ENCODE data around the gene ARV1. TPM values are rescaled to one million over a fixed set of nuclear protein-coding genes. Genes with fewer than 3 reads are reported as not detected.

ARV1 gene
- total and polyA plus RNA-seq, 4 donors: 13.8 to 60.3 (median 17.2) TPM

- no peak overlapping the region for H3K4me3 ChIP-seq
- peaks cover 0 to 10% (median 5%) of the 10 kb centered on the region in 4 donors for H3K36me3 ChIP-seq (ENCODE audit: control insufficient read depth in 4 of 4, insufficient read depth in 4 of 4, low read length in 4 of 4)
- no peak for TF ChIP-seq CTCF (IDR thresholded peaks at IDR 0.05; ENCODE audit: control extremely low read depth, extremely low read depth)
- no peak overlapping the region for H3K9ac ChIP-seq (ENCODE audit: insufficient read depth in 1 of 2, low read length in 2 of 2)
- H3K9me3 ChIP-seq (ENCODE audit: control insufficient read depth in 4 of 4, insufficient read depth in 3 of 4, low read length in 3 of 4): peaks cover 0 to 2% (median under 1%) of the 10 kb centered on the region in 4 donors
- 97 to 98% methylated on average over 2 of the region's 2 CpGs for WGBS, 2 donors
- no peaks in the 10 kb centered on the region for H3K27me3 ChIP-seq (ENCODE audit: control insufficient read depth in 3 of 3, insufficient read depth in 3 of 3, low read length in 2 of 3)
- H3K4me1 ChIP-seq (ENCODE audit: control insufficient read depth in 5 of 5, insufficient read depth in 5 of 5, low read length in 5 of 5): no peaks in the 10 kb centered on the region
- no peak for DNase-seq
- no peak overlapping the region for H3K27ac ChIP-seq (ENCODE audit: low read depth in 1 of 2, low read length in 1 of 2)
- ATAC-seq (ENCODE audit: insufficient read depth, low FRiP score): no peak
Observed at GRCh38 chr1:231011360-231011759, 32.5 kb downstream of the ARV1 start.

- no peaks in the 10 kb centered on the region for H3K4me1 ChIP-seq (ENCODE audit: control insufficient read depth in 5 of 5, insufficient read depth in 5 of 5, low read length in 5 of 5)
- H3K27ac ChIP-seq (ENCODE audit: low read depth in 1 of 2, low read length in 1 of 2): no peak overlapping the region
- peaks cover 0 to 2% (median under 1%) of the 10 kb centered on the region in 4 donors for H3K9me3 ChIP-seq (ENCODE audit: control insufficient read depth in 4 of 4, insufficient read depth in 3 of 4, low read length in 3 of 4)
- no peaks in the 10 kb centered on the region for H3K27me3 ChIP-seq (ENCODE audit: control insufficient read depth in 3 of 3, insufficient read depth in 3 of 3, low read length in 2 of 3)
- ATAC-seq (ENCODE audit: insufficient read depth, low FRiP score): no peak
- DNase-seq: no peak
- no peak overlapping the region for H3K4me3 ChIP-seq
- no peak overlapping the region for H3K9ac ChIP-seq (ENCODE audit: insufficient read depth in 1 of 2, low read length in 2 of 2)
- WGBS, 2 donors: 88 to 94% methylated on average over 5 of the region's 5 CpGs
- no peak for TF ChIP-seq CTCF (IDR thresholded peaks at IDR 0.05; ENCODE audit: control extremely low read depth, extremely low read depth)
- peaks cover 0 to 10% (median 5%) of the 10 kb centered on the region in 4 donors for H3K36me3 ChIP-seq (ENCODE audit: control insufficient read depth in 4 of 4, insufficient read depth in 4 of 4, low read length in 4 of 4)
Observed at GRCh38 chr1:231011963-231012362, 33.1 kb downstream of the ARV1 start.

GRCh38 chr1:231013391-231014015, 34.6 kb downstream of the ARV1 start:
- TF ChIP-seq CTCF (IDR thresholded peaks at IDR 0.05; ENCODE audit: control extremely low read depth, extremely low read depth): no peak
- no peak overlapping the region for H3K9ac ChIP-seq (ENCODE audit: insufficient read depth in 1 of 2, low read length in 2 of 2)
- WGBS, 2 donors: 75 to 84% methylated on average over 3 of the region's 3 CpGs
- H3K4me3 ChIP-seq: no peak overlapping the region
- no peaks in the 10 kb centered on the region for H3K4me1 ChIP-seq (ENCODE audit: control insufficient read depth in 5 of 5, insufficient read depth in 5 of 5, low read length in 5 of 5)
- no peak overlapping the region for H3K27ac ChIP-seq (ENCODE audit: low read depth in 1 of 2, low read length in 1 of 2)
- no peak for DNase-seq
- ATAC-seq (ENCODE audit: insufficient read depth, low FRiP score): no peak
- no peaks in the 10 kb centered on the region for H3K27me3 ChIP-seq (ENCODE audit: control insufficient read depth in 3 of 3, insufficient read depth in 3 of 3, low read length in 2 of 3)
- peaks cover 0 to 2% (median under 1%) of the 10 kb centered on the region in 4 donors for H3K9me3 ChIP-seq (ENCODE audit: control insufficient read depth in 4 of 4, insufficient read depth in 3 of 4, low read length in 3 of 4)
- H3K36me3 ChIP-seq (ENCODE audit: control insufficient read depth in 4 of 4, insufficient read depth in 4 of 4, low read length in 4 of 4): peaks cover 0 to 14% (median 6%) of the 10 kb centered on the region in 4 donors

Data from lung (tissue), 12 donors.